HEK293T (cell line): ENCODE results near the gene PLPP7.

Experiments used
- CTCF ChIA-PET: fragments of 350-600 bp; formaldehyde crosslinking; extraction: SDS; loops from one replicate; lab custom pipeline; 2021; ENCODE audit warnings: antibody characterized with exemption, inconsistent platforms; lab: Yijun Ruan, JAX
- POLR2A ChIA-PET: fragments of 350-600 bp; formaldehyde crosslinking; extraction: SDS; loops from one replicate; lab custom pipeline; 2020; ENCODE audit warnings: antibody characterized with exemption, inconsistent platforms; lab: Yijun Ruan, JAX
- DNase-seq: peaks from one replicate; pipeline ENCODE4 v3.0.0; 2012; ENCODE audit warnings: mixed read lengths; ENCODE audit errors: extremely low spot score
- ARNT ChIP-seq: fragments of 450-650 bp; IDR thresholded peaks from 2 replicates; pipeline ENCODE4 v1.6.1; 2017; ENCODE audit warnings: mild to moderate bottlenecking
- BHLHE40 ChIP-seq: fragments of 450-650 bp; IDR thresholded peaks from 2 replicates; pipeline ENCODE4 v1.6.1; 2016; ENCODE audit warnings: mild to moderate bottlenecking, moderate library complexity, borderline replicate concordance
- CTBP1 ChIP-seq: fragments of 450-650 bp; IDR thresholded peaks from 2 replicates; pipeline ENCODE4 v1.6.1; 2016; ENCODE audit warnings: borderline replicate concordance
- ELF4 ChIP-seq: fragments of 450-650 bp; IDR thresholded peaks from 2 replicates; pipeline ENCODE4 v1.6.1; 2017; ENCODE audit warnings: antibody characterized with exemption
- FOXA1 ChIP-seq: fragments of 450-650 bp; IDR thresholded peaks from 2 replicates; pipeline ENCODE4 v1.6.1; 2016; ENCODE audit warnings: mild to moderate bottlenecking
- FOXK2 ChIP-seq: fragments of 450-650 bp; IDR thresholded peaks from 2 replicates; pipeline ENCODE4 v1.6.1; 2016; ENCODE audit warnings: mild to moderate bottlenecking
- FOXM1 ChIP-seq: fragments of 450-650 bp; IDR thresholded peaks from 2 replicates; pipeline ENCODE4 v1.6.1; 2017; ENCODE audit warnings: mild to moderate bottlenecking, borderline replicate concordance
- HDGF ChIP-seq: fragments of 450-650 bp; IDR thresholded peaks from 2 replicates; pipeline ENCODE4 v1.6.1; 2017; ENCODE audit warnings: antibody characterized with exemption, borderline replicate concordance
- L3MBTL2 ChIP-seq: fragments of 450-650 bp; conservative IDR thresholded peaks from 2 replicates; pipeline ENCODE4 v1.6.1; 2016; ENCODE audit warnings: mild to moderate bottlenecking
- LEF1 ChIP-seq: fragments of 450-650 bp; IDR thresholded peaks from 2 replicates; pipeline ENCODE4 v1.6.1; 2017; ENCODE audit warnings: mild to moderate bottlenecking, borderline replicate concordance
- NFRKB ChIP-seq: fragments of 450-650 bp; IDR thresholded peaks from 2 replicates; pipeline ENCODE4 v1.6.1; 2016; ENCODE audit warnings: mild to moderate bottlenecking, moderate library complexity
- SP1 ChIP-seq: fragments of 450-650 bp; IDR thresholded peaks from 2 replicates; pipeline ENCODE4 v1.6.1; 2017
- SUZ12 ChIP-seq: fragments of 450-650 bp; IDR thresholded peaks from 2 replicates; pipeline ENCODE4 v1.6.1; 2016; ENCODE audit warnings: mild to moderate bottlenecking
- TARDBP ChIP-seq: fragments of 450-650 bp; IDR thresholded peaks from 2 replicates; pipeline ENCODE4 v1.6.1; 2016
- ZNF384 ChIP-seq: fragments of 450-650 bp; IDR thresholded peaks from 2 replicates; pipeline ENCODE4 v1.6.1; 2016
- TF ChIP-seq, protein P1 (sequence below): fragments of 450-650 bp; IDR thresholded peaks from 2 replicates; pipeline ENCODE4 v1.6.1; 2016

Gene PLPP7

DNA sequence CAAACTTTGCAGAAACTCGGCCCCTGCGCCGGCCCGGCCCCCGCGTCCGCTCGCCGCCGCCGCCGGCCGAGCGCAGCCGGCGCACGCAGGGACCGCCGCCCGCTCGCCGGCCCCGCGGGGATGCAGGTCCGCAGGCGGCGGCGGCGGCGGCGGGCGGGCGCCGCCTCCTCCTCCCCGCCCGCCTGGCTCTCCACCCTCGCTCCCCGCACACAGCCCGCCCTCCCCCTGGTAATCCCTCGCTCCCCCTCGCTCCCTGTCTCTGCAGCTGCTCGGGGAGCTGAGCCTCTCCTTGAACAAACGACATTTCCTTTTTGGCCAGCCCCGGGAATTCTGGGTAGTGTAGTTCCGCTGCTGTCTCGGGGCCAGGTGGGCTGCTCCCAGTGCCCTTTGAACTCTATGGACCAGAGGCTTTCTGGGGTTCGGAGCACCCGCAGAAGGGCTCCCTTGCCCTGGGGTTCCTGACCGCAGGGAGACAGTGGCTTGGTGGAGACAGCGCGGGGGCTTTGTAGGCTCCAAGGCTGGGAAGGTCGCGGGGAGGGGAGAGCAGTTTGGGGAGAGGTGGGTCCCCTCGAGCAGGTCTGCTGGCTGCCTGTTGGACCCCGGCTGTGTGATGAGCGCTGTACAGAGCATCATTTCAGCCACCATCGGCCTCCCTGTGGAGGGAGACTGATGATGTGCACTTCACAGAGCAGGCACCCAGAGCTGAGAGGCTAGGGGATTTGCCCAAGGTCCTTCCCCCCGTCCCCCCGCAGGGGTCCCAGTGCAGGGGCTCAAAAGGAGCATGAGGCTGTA is 11.4 kb upstream of the PLPP7 start:
- ChIA-PET POLR2A (interaction anchor here (1.6 kb wide), 1 partner anchor 18 kb away, joined by 5 read pairs; no protein-coding TSS in a partner anchor), CTCF (interaction anchor here (0.6 to 1.2 kb wide), 2 partner anchors 58 to 400 kb away, joined by 4 read pairs; no protein-coding TSS in a partner anchor)
- TF ChIP-seq ZNF384: no peak
- TF ChIP-seq, protein P1, sequence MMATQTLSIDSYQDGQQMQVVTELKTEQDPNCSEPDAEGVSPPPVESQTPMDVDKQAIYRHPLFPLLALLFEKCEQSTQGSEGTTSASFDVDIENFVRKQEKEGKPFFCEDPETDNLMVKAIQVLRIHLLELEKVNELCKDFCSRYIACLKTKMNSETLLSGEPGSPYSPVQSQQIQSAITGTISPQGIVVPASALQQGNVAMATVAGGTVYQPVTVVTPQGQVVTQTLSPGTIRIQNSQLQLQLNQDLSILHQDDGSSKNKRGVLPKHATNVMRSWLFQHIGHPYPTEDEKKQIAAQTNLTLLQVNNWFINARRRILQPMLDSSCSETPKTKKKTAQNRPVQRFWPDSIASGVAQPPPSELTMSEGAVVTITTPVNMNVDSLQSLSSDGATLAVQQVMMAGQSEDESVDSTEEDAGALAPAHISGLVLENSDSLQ: no peak
- no peak for TF ChIP-seq FOXA1
- no peak for TF ChIP-seq ARNT
- no peak for TF ChIP-seq CTBP1
- no peak for TF ChIP-seq NFRKB
- no peak for TF ChIP-seq HDGF
- TF ChIP-seq BHLHE40: no peak
- no peak for TF ChIP-seq L3MBTL2
- TF ChIP-seq TARDBP: no peak
- no peak for TF ChIP-seq FOXM1
- TF ChIP-seq ELF4: no peak
- no peak for TF ChIP-seq SUZ12
- peak; percentile 93 for DNase-seq

DNA sequence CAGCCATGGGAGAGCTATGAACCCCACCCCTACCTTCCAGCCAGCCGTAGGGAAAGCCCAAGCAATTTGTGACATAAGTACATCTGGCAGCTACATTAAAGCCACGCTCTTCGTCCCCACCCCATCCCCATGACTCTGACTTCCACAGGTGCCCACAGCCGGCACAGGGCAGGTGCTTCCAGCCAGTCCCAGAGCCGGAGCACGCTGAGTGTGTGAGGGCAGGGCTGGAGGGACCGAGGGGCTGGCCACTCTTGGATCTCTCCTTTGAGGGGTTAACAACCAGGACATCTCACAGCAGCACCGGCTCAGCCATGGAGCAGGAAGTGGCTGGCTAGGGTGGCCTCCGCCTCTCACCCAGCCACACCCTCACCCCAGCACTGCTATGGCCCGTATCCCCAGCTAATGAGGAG is 10.8 kb upstream of the PLPP7 start:
- TF ChIP-seq ZNF384 (no peak), SP1 (no peak), TARDBP (no peak), L3MBTL2 (no peak), FOXK2 (no peak), SUZ12 (no peak), HDGF (no peak), ARNT (no peak), CTBP1 (no peak), FOXA1 (no peak), BHLHE40 (no peak), LEF1 (no peak), NFRKB (no peak), ELF4 (no peak), FOXM1 (no peak)
- TF ChIP-seq, protein P1: no peak
- ChIA-PET POLR2A (interaction anchor here (1.6 kb wide), 1 partner anchor 18 kb away, joined by 5 read pairs; no protein-coding TSS in a partner anchor), CTCF (interaction anchor here (1.2 kb wide), 1 partner anchor 58 kb away, joined by 4 read pairs; no protein-coding TSS in a partner anchor)
- no peak for DNase-seq

DNA sequence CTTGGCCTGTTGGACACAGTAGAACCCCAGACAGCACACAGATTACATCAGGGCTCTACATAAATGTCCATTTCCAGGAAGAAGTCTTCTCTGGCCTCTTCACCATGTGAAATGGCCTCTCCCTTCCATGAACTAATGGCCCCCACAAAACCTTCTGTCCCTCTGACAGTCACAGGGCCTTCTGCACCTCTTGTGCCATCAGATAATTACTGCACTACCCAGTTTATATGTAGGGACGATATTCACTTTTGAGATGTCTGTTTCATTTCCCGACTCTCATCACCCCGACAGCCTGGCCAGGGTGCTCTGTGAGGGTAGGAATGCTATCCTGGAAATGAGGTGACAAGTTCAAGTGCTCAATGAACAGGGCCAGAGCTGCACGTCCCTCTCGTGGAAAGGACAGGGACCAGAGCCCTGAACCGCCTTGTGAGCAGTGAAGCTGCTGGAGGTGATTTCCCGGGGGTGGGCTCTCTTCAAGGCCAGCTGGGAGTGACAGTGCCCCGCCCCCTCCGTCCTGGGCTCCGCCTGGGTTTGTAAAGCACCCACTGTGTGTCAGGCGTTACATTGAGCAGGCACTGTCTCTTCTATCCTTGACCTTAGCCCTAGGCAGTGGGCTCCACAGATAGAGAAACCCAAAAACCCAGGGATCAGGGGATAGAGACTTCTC is 10.2 kb upstream of the PLPP7 start:
- POLR2A ChIA-PET: interaction anchor here (1.6 kb wide), 2 partner anchors 12 to 17 kb away, joined by 3 to 5 read pairs; no protein-coding TSS in a partner anchor

DNA sequence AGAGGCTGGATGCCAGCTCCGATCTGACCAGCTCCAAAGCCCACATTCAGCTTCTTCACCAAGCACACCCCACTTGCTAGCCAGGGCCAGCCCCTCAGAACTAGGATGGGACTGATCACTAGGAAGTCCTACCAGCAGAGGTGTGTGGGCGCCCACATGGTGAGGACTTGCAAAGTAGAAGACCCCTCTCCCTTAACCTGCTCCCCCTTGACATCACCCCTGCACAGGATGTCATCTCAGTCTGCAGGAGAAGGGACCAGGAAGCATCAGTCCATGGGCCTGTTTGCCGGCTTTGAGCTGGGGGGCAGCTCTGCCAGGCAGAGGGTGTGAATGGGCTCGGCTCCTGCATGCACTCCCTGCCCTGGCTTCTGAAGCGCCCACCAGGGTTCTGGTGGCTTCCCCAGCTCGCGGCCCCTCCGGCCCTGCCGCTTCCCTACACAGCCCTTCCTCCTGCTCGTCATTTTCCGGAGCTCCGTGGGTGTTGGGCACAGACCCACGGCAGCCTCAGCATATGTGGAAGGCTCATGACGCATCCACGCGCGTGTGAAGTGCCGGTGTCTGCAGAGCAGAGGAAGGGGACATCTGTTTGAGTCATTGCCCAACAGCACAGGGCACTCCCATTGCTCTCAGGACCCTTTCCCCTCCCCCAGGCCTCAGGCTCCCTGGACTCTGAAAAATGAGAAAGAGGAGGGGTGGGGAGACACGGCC is 9.5 kb upstream of the PLPP7 start:
- no peak for TF ChIP-seq HDGF
- no peak for TF ChIP-seq ZNF384
- no peak for TF ChIP-seq L3MBTL2
- TF ChIP-seq SP1: no peak
- TF ChIP-seq BHLHE40: no peak
- TF ChIP-seq FOXM1: no peak
- no peak for TF ChIP-seq NFRKB
- TF ChIP-seq, protein P1: no peak
- TF ChIP-seq TARDBP: no peak
- no peak for TF ChIP-seq LEF1
- no peak for TF ChIP-seq ELF4
- no peak for TF ChIP-seq CTBP1
- no peak for TF ChIP-seq SUZ12
- TF ChIP-seq ARNT: no peak
- POLR2A ChIA-PET: interaction anchor here (1.6 kb wide), 1 partner anchor 13 kb away, joined by 3 read pairs; no protein-coding TSS in a partner anchor
- CTCF ChIA-PET: interaction anchor here (0.6 kb wide), 1 partner anchor 54 kb away, joined by 3 read pairs; no protein-coding TSS in a partner anchor
- no peak for DNase-seq

More for the DNA sequence above, 10.2 kb upstream of the PLPP7 start:
- TF ChIP-seq TARDBP (no peak), ARNT (no peak), ZNF384 (no peak), HDGF (no peak), NFRKB (no peak), ELF4 (no peak), FOXM1 (no peak), FOXA1 (no peak), BHLHE40 (no peak), FOXK2 (no peak), SP1 (no peak), LEF1 (no peak), CTBP1 (no peak), L3MBTL2 (no peak), SUZ12 (no peak)
- TF ChIP-seq, protein P1: no peak
- DNase-seq: no peak
- CTCF ChIA-PET: interaction anchor here (1.2 kb wide), 1 partner anchor 57 kb away, joined by 4 read pairs; no protein-coding TSS in a partner anchor
